Measurements from ENCODE around the gene TMEM89.

Gene TMEM89

DNA sequence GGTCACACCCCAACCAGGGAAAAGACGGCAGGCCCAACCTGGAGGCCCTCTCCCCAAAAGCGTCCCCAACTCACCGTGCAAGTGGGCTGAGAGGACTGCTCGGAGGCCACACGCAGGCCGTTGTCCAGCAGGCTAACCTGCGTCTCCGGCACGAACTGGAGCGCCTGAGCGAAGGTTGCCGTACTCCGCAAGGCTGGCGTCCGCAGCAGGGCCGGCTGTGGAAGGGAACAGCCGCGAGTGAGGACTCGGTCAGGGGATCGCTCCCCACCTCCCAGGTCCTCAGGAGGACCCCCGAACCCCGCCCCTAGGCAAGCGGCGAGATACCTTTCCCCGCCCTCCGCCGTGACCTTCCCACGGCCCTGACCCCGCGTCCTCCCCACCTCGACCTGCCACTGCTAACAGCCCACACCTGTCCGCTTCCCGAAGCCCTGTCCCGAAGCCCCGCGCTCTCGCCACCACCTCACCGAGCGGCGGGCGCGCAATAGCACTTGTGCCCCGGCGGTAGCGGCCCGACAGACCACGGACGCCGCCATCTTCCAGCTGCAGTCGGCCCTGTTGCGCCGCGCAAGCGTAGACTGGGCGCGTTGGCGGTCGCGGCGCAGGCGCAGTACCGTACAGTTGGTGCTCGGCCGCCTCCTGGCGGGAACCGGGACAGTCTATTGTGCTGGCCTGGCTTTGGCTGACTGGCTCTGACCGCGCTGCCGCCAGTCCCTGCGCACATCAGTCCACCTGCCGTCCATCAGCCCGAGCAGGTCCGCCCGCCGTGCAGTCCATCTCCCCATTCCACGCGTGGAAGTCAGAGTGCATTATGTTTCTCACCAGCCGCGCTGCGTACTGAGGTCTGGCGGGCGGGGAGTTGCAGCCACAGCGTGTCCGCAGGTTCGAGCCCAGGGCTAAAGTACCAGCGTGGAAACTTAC lies 12.2 kb downstream of the TMEM89 start, which contains the start of gene UQCRC1:
Gene UQCRC1 (minus strand): TSS at position 559 of the 918 bp plus-strand sequence. CDS start 26 bp downstream, at position 533.
- DNase-seq: peak; percentile 90

DNA sequence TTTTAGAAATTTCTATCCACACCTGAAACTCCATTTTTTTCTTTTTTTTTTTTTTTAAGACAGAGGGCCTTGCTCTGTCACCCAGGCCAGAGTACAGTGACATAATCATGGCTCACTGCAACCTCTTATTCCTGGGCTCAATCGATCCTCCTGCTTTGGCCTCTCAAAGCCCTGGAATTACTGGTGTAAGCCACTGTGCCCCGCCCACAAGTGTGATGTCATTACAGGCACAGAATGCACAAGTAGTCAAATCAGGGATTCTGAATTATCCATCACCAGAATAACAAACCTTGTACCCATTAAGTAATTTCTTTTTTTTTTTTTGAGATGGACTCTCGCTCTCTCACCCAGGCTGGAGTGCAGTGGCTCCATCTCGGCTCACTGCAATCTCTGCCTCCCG lies 14.1 kb downstream of the TMEM89 start:
- DNase-seq: no peak

- DNase-seq: no peak
Observed at GRCh38 chr3:48601622-48601994, 20.0 kb downstream of the TMEM89 start.

GRCh38 chr3:48600711-48601621 lies 20.6 kb downstream of the TMEM89 start:
- no peak for DNase-seq

GRCh38 chr3:48599509-48600285 lies 21.9 kb downstream of the TMEM89 start:
- DNase-seq: no peak

- no peak for DNase-seq
Observed at GRCh38 chr3:48599077-48599501, 22.5 kb downstream of the TMEM89 start.

DNA sequence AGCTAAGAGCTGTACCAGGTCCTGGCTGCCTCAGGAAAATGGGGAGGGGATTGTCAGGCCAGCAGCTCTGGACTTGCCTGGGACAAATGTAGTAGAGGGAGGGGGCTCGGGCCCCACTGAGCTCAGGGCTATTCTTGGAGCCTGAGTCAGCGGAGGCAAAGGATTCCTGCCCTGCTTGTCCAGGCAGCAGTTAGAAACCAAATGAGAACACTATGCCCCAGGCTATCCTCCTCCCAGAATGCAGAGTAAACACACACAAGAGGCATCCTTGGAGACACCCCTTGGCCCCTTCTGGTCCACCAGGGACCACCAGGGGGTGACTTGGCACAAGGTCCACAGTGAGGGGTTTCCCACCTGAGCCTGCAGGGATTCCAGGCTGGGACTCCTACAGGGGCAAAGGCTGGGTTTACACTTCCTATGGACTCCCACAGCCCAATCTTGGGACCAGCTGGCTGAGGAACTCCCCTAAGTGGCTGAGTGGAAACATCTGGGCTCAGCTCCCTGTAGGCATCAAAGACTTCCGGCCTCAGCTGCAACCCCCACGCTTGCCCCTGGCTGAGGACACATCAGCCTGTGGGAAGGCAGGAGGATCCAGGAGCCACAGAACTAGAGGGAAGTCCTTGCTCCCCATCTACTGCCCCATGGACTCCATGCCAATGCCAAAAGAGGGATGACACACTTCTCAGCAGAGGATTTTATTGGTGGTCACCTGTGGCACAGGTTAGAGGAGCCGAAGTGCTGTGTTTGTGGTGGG lies 23.1 kb downstream of the TMEM89 start:
- no peak for DNase-seq

- DNase-seq: no peak
Observed at GRCh38 chr3:48597408-48597800, 24.2 kb downstream of the TMEM89 start.

- no peak for DNase-seq
Observed at GRCh38 chr3:48596676-48597407, 24.7 kb downstream of the TMEM89 start.

DNA sequence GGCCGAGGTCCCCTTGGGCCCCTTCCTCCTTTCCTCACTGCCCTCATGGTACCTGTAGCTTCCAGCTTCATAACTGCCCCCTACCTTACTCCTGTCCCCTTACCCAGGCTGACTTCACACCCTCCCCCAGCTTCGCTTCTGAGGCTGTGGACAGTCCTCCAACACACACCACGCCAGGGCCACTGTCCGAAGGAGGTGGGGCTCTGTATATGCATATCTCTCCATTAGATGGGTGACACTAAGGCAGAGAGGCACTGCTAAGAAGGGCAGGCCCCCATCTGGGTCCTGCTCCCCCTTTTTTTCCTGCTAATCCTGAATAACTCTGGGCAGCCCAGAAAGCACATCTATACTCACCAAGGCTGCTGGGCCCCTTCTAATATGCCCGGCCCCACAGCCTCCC lies 25.4 kb downstream of the TMEM89 start:
- no peak for DNase-seq

DNA sequence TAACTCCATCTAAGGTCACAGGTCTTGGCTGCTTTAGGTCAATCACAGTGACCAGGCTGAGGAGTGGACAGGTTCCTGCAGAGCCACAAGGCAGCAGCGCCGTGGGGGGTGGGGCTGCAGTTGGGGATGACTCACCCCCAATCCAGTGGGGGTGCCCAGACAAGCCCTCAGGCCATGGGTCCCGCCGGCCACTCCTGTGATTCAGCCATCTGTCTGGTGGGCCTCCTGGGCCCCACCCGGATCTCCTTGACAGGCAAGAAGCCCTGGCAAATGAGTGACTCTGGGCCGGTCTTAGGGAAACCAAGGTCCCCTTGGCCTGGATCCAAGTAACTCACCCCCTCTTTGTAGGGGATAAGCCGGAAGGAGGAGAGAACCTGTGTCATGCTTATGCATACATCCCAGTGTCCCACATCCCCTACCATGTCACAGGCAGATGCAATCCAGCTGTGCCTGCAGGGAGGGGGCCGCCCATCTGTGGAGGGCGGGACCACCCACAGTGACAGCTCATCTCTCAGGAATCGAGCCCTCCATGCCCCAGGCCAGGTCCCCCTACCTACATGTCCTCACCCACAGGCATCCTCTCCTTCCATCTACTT lies 25.9 kb downstream of the TMEM89 start:
- DNase-seq: no peak

DNA sequence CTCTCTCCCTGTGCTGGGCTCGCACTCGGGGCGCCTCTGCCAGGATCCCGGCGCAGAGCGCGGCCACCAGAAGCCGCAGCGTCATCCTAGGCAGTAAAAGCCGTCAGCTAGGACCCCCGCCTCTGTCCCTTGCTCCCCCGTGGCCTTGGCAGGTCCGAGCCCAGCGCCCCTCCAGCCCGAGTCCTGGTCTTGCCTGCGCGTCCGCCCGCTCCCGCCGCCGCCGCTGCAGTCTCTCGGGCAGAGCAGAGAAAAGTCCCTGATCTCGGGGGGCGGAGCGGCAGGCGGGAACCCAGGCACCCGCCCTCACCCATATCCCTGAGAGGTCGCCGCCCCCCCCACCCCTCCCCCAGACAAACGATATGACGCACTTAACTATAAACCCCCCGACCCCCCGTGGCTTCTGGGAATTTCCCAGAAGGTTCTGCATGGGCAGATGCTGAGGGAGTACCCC lies 26.5 kb downstream of the TMEM89 start, which contains the start of gene COL7A1:
Gene COL7A1 (minus strand): TSS at position 255 of the 451 bp plus-strand sequence. CDS start 170 bp downstream, at position 85.
- DNase-seq: no peak

GRCh38 chr3:48594417-48595049 lies 27.0 kb downstream of the TMEM89 start:
- DNase-seq: no peak

DNA sequence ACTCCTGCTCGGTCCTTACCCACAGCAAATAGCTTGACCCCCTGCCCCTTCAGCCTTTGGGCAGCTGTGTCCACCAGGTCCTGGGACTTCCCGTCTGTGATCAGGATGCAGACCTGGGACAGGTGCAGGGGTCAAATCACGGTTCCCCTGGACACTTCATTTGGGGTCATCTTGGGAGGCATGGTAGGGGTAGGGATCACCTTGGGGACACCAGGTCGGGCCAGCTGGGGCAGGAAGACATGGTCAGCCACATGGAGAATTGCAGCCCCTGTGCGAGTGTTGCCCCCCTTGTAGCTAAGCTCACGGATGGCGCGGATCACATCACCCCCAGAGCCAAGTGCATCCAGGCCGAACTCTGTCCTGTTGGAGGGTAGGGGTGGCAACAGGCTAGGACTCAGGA lies 28.2 kb downstream of the TMEM89 start:
- DNase-seq: no peak

- no peak for DNase-seq
Observed at GRCh38 chr3:48592519-48593087, 29.0 kb downstream of the TMEM89 start.

GRCh38 chr3:48591886-48592518 lies 29.6 kb downstream of the TMEM89 start:
- no peak for DNase-seq

- no peak for DNase-seq
Observed at GRCh38 chr3:48591436-48591835, 30.1 kb downstream of the TMEM89 start.

- no peak for DNase-seq
Observed at GRCh38 chr3:48588230-48588629, 33.3 kb downstream of the TMEM89 start.

- DNase-seq: no peak
Observed at GRCh38 chr3:48587686-48588085, 33.9 kb downstream of the TMEM89 start.

Measured in NCI-H1092 treated with DMSO at 0.1 percent for 48 hours (cell line).